Measurements from ENCODE around the gene OTUB2. TPM values are rescaled to one million over a fixed set of nuclear protein-coding genes. Genes with fewer than 3 reads are reported as not detected.

Gene OTUB2
- total and polyA plus RNA-seq, 2 of the 8 experiments (the other 6 are each of a cell fraction or from before 2014, with no cell fraction given), result 2.2 to 4.2 TPM

- Histone ChIP-seq H3K14ac (ENCODE audit: insufficient read length) (no peak overlapping the region), H3K4me3 (ENCODE audit: extremely low read depth in 1 of 4, insufficient read depth in 2 of 4, low read depth in 3 of 4, low read length in 4 of 4) (no peak overlapping the region), H3K4ac (replicated peaks; ENCODE audit: insufficient read length, low read depth, low read length) (no peak overlapping the region), H3K9me3 (ENCODE audit: insufficient read depth in 2 of 2, low read depth in 1 of 2, low read length in 1 of 2) (no peaks in the 10 kb centered on the region), H4K20me1 (replicated peaks in 1 of 2; ENCODE audit: control insufficient read depth in 1 of 2, insufficient read depth in 2 of 2, low read length in 2 of 2) (peaks cover 0 to 5% of the 10 kb centered on the region in 2 experiments), H3K79me2 (ENCODE audit: control insufficient read depth in 1 of 2, insufficient read depth in 2 of 2, low read length in 2 of 2) (no peaks in the 10 kb centered on the region), H3K79me1 (ENCODE audit: low read depth, low read length) (no peaks in the 10 kb centered on the region), H2BK120ac (replicated peaks; ENCODE audit: low read depth, low read length) (no peak overlapping the region), H2AK5ac (ENCODE audit: low read depth, low read length) (no peak overlapping the region), H4K91ac (replicated peaks; ENCODE audit: insufficient read length, low read length) (no peak overlapping the region), H3K56ac (replicated peaks; ENCODE audit: insufficient read length, low read depth, low read length) (no peak overlapping the region), H3K27ac (ENCODE audit: low read depth, low read length) (no peak overlapping the region), H2BK12ac (ENCODE audit: low read depth, low read length) (no peak overlapping the region), H2AFZ (ENCODE audit: low read length) (no peak overlapping the region), H3K36me3 (ENCODE audit: control insufficient read depth in 2 of 4, insufficient read depth in 4 of 4, low read length in 3 of 4) (peaks cover 8 to 38% (median 18%) of the 10 kb centered on the region in 4 experiments; a peak in 6 of 8 replicates), H4K8ac (ENCODE audit: extremely low read depth, insufficient read depth, low read length) (no peak overlapping the region), H3K18ac (ENCODE audit: extremely low read depth, low read length) (no peak overlapping the region), H3K9ac (replicated peaks in 1 of 4; ENCODE audit: extremely low read depth in 1 of 4, low read depth in 3 of 4, low read length in 3 of 4) (no peak overlapping the region), H3K4me2 (ENCODE audit: insufficient read depth in 1 of 2, low read depth in 2 of 2, low read length in 2 of 2) (no peak overlapping the region), H2BK5ac (ENCODE audit: low read depth, low read length) (no peak overlapping the region), H3K27me3 (replicated peaks in 1 of 4; ENCODE audit: control insufficient read depth in 3 of 4, extremely low read depth in 1 of 4, insufficient read depth in 3 of 4, low read length in 3 of 4) (no peaks in the 10 kb centered on the region), H3K4me1 (replicated peaks in 1 of 4; ENCODE audit: control insufficient read depth in 3 of 4, insufficient read depth in 4 of 4, low read length in 3 of 4) (no peaks in the 10 kb centered on the region), H3K23ac (ENCODE audit: insufficient read length) (no peak overlapping the region), H2BK15ac (ENCODE audit: low read length) (no peak overlapping the region), H4K5ac (ENCODE audit: insufficient read length, low read depth, low read length) (no peak overlapping the region), H3K23me2 (ENCODE audit: low read depth, low read length) (no peaks in the 10 kb centered on the region), H2BK20ac (ENCODE audit: low read length) (no peak overlapping the region)
- no peak for DNase-seq (ENCODE audit: low read depth in 1 of 2, low spot score in 2 of 2)
- WGBS, 2 experiments (ENCODE audit: extremely low coverage in 1 of 2, insufficient coverage in 1 of 2, insufficient read length in 1 of 2, insufficient replicate concordance in 2 of 2, low coverage in 1 of 2, low lambda C conversion rate in 2 of 2, missing lambda C conversion rate in 1 of 2), result 91% methylated on average over 13 of the region's 13 CpGs; no CpG with 5 or more reads in 1 of the 2 experiments
- POLR2A ChIA-PET (ENCODE audit: partially characterized antibody), result interaction anchor here (1.0 kb wide), 1 partner anchor 9 kb away, joined by 3 read pairs; no protein-coding TSS in a partner anchor
- no peak for FAIRE-seq
- CTCF ChIA-PET (ENCODE audit: partially characterized antibody), result interaction anchor here (1.0 to 1.5 kb wide), 5 partner anchors 9 to 93 kb away, joined by 3 to 6 read pairs (median 4); no protein-coding TSS in a partner anchor
- TF ChIP-seq POLR2A (IDR thresholded peaks at IDR 0.05; ENCODE audit: control extremely low read depth in 1 of 2, low read depth in 2 of 2, low read length in 2 of 2) (no peak), MAX (IDR thresholded peaks at IDR 0.05) (no peak), NRF1 (IDR thresholded peaks at IDR 0.05; ENCODE audit: low read depth, low read length) (no peak), BRCA1 (IDR thresholded peaks at IDR 0.05; ENCODE audit: low read depth, low read length) (no peak), RNF2 (IDR thresholded peaks at IDR 0.05; ENCODE audit: borderline replicate concordance, low read depth, low read length, missing control alignments, poor library complexity, severe bottlenecking) (no peak), ATF3 (IDR thresholded peaks at IDR 0.05; ENCODE audit: insufficient read depth, low read depth, low read length) (no peak), SIN3A (conservative IDR thresholded peaks at IDR 0.05 in 1 of 2, IDR thresholded peaks at IDR 0.05 in 1 of 2; ENCODE audit: low read depth in 1 of 2, low read length in 2 of 2) (no peak), RXRA (IDR thresholded peaks at IDR 0.05; ENCODE audit: insufficient read depth, low read depth, low read length) (no peak), FOSL1 (IDR thresholded peaks at IDR 0.05; ENCODE audit: insufficient read depth, low read depth, low read length) (no peak)
These were observed 17.1 kb downstream of the OTUB2 start for GRCh38 chr14:94043111-94043755.

All from H1 (cell line).